ENCODE results near the gene LBP. TPM values are rescaled to one million over a fixed set of nuclear protein-coding genes. Genes with fewer than 3 reads are reported as not detected.
A peak's percentile ranks its signal among the peaks of the same experiment; 100 is the strongest.

Gene LBP
- total and polyA plus RNA-seq, 2 of the 13 experiments (the other 11 are each of a cell fraction or from before 2014, with no cell fraction given) = 0.07 to 0.20 TPM

GRCh38 chr20:38355161-38356012 lies 9.1 kb downstream of the LBP start (continued):
- TF ChIP-seq ZBTB33 (CRISPR knock-in tag; IDR thresholded peaks at IDR 0.05) (no peak), TEAD3 (CRISPR knock-in tag; optimal IDR thresholded peaks at IDR 0.05; ENCODE audit: borderline replicate concordance) (peak; percentile 41), ZFP90 (CRISPR knock-in tag; IDR thresholded peaks at IDR 0.05; ENCODE audit: borderline replicate concordance) (no peak), BORCS8-MEF2B (CRISPR knock-in tag; IDR thresholded peaks at IDR 0.05) (peak; percentile 41; the same call in 1 of the 2 replicates), ZBTB46 (CRISPR knock-in tag; IDR thresholded peaks at IDR 0.05; ENCODE audit: borderline replicate concordance) (0 out of 2 replicates have a peak, but pooled peaks have one; percentile 32), RBM22 (optimal IDR thresholded peaks at IDR 0.05; ENCODE audit: low read length) (no peak), POLR2G (IDR thresholded peaks at IDR 0.05; ENCODE audit: low read depth, low read length) (no peak), ZNF605 (CRISPR knock-in tag; IDR thresholded peaks at IDR 0.05) (no peak), ZNF782 (CRISPR knock-in tag; IDR thresholded peaks at IDR 0.05; ENCODE audit: borderline replicate concordance) (0 out of 2 replicates have a peak, but pooled peaks have one; percentile 58), ZMYM3 (CRISPR knock-in tag; IDR thresholded peaks at IDR 0.05) (peak; percentile 77), ZSCAN21 (CRISPR knock-in tag; IDR thresholded peaks at IDR 0.05; ENCODE audit: borderline replicate concordance) (0 out of 2 replicates have a peak, but pooled peaks have one; percentile 21), ZMYM4 (CRISPR knock-in tag; IDR thresholded peaks at IDR 0.05) (no peak; the same call in 1 of the 2 replicates), TBX2 (CRISPR knock-in tag; IDR thresholded peaks at IDR 0.05; ENCODE audit: borderline replicate concordance) (no peak), ZSCAN20 (CRISPR knock-in tag; IDR thresholded peaks at IDR 0.05; ENCODE audit: borderline replicate concordance) (no peak), TP53 (CRISPR knock-in tag; conservative IDR thresholded peaks at IDR 0.05) (no peak), LCORL (IDR thresholded peaks at IDR 0.05) (no peak), LCORL (CRISPR knock-in tag; IDR thresholded peaks at IDR 0.05) (peak; percentile 49; the same call in 1 of the 2 replicates)
- TF ChIP-seq, protein P1, sequence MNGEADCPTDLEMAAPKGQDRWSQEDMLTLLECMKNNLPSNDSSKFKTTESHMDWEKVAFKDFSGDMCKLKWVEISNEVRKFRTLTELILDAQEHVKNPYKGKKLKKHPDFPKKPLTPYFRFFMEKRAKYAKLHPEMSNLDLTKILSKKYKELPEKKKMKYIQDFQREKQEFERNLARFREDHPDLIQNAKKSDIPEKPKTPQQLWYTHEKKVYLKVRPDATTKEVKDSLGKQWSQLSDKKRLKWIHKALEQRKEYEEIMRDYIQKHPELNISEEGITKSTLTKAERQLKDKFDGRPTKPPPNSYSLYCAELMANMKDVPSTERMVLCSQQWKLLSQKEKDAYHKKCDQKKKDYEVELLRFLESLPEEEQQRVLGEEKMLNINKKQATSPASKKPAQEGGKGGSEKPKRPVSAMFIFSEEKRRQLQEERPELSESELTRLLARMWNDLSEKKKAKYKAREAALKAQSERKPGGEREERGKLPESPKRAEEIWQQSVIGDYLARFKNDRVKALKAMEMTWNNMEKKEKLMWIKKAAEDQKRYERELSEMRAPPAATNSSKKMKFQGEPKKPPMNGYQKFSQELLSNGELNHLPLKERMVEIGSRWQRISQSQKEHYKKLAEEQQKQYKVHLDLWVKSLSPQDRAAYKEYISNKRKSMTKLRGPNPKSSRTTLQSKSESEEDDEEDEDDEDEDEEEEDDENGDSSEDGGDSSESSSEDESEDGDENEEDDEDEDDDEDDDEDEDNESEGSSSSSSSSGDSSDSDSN (CRISPR knock-in tag; IDR thresholded peaks at IDR 0.05) = peak; percentile 30; the same call in 1 of the 2 replicates
- TF ChIP-seq, protein P2, sequence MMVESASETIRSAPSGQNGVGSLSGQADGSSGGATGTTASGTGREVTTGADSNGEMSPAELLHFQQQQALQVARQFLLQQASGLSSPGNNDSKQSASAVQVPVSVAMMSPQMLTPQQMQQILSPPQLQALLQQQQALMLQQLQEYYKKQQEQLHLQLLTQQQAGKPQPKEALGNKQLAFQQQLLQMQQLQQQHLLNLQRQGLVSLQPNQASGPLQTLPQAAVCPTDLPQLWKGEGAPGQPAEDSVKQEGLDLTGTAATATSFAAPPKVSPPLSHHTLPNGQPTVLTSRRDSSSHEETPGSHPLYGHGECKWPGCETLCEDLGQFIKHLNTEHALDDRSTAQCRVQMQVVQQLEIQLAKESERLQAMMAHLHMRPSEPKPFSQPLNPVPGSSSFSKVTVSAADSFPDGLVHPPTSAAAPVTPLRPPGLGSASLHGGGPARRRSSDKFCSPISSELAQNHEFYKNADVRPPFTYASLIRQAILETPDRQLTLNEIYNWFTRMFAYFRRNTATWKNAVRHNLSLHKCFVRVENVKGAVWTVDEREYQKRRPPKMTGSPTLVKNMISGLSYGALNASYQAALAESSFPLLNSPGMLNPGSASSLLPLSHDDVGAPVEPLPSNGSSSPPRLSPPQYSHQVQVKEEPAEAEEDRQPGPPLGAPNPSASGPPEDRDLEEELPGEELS (CRISPR knock-in tag; IDR thresholded peaks at IDR 0.05) = 0 out of 2 replicates have a peak, but pooled peaks have one; percentile 20
